GM21737 (cell line): ENCODE data around the gene LARGE1.

Experiments used
- ATAC-seq: cut with Tn5 transposase; IDR thresholded peaks from one replicate; pipeline ENCODE4 v1.9.1; 2021; ENCODE audit warnings: mild to moderate bottlenecking, moderate library complexity; ENCODE audit not compliant: unreplicated experiment

Gene LARGE1

DNA sequence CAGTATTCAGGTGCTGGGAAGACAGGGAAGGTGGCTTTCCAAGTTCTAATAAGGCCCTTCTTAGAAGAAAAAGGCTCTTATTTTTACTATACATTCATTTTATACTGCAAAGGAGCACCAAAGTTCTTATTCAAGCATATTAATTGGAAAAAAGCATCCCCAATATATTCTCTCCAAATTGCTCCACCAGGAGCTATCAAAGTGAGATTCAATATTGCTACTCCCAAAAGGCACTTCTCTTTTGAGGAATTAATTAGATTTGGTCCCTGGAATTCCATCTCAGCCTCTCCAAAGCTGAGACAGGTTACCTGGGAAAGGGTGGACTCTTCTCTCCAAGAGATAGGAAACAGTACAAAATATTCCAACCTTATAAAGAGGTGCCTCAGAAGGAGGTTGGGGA lies 134.1 kb downstream of the LARGE1 start:
- ATAC-seq = no peak

- ATAC-seq = no peak
Observed at GRCh38 chr22:33785283-33785968, 134.8 kb downstream of the LARGE1 start.

- ATAC-seq = no peak
Observed at GRCh38 chr22:33781411-33781810, 138.9 kb downstream of the LARGE1 start.

DNA sequence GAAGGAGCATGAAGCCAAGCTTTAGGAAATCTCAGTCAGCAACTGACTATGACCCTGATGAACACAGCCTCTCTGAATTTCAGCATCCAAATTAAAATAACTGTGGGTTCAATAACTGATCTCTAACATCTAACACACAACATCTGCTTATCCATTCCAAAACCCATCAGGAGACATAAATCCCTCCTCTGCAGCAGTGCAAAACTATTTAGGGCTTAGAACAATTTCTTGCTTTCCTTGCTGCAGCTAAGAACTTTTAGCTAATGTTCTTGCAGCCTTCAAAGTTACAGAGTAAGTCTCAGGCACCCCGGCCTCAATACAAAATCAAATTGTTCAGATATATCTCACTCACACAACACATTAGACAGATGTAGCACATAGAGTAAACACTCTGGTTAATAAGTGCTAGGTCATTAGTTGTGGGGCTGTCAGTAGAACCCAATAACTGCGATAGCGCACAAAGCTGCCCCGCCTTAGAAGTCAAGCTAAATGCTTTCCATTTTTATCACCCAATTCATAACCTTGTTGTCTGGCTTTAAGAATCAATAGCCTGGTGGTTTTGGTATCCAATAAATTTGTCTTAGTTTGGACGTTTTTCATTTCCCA lies 139.6 kb downstream of the LARGE1 start:
- ATAC-seq = no peak

- no peak for ATAC-seq
Observed at GRCh38 chr22:33779243-33779642, 141.0 kb downstream of the LARGE1 start.

DNA sequence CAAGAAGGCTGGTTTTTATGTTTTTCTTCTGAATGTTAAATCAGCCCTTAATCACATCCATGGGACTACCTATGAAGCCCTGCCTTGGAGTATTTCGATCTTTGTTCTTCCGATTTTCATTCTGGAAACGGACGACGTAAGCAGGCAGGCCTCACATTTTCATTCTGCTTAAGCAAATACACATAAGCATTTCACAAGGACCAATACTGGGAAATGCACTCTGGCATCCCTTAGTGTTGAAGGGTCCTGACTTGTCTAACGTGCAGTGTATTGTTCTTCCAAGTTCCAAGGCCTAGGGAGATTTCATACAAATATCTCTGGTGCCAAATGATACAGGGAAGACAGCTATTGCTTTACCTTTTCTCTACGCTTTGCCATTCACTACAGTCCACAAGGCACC lies 143.8 kb downstream of the LARGE1 start:
- ATAC-seq = no peak

GRCh38 chr22:33774781-33775180 lies 145.5 kb downstream of the LARGE1 start:
- ATAC-seq = no peak

- ATAC-seq = no peak
Observed at GRCh38 chr22:33772745-33773144, 147.5 kb downstream of the LARGE1 start.

GRCh38 chr22:33771136-33771535 lies 149.1 kb downstream of the LARGE1 start:
- ATAC-seq = no peak

GRCh38 chr22:33770723-33771122 lies 149.6 kb downstream of the LARGE1 start:
- no peak for ATAC-seq

DNA sequence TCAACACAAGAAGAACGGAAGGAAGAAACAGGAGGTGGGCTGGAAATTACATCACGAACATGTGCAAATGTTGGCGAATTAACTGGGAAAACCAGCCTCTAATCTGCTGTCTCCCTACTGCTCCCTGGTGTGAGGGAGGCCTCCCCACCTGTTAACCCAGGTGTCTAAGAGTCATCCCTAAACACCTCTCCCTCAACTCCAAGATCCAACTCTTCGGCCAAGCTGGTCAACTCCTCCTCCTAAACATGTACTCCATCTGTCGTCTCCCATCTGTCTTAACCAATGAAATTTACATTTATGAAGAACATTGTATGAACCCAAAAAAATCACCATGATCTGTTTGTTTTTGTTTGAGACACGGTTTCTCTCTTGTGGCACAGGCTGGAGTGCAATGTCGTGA lies 154.2 kb downstream of the LARGE1 start:
- ATAC-seq = no peak

DNA sequence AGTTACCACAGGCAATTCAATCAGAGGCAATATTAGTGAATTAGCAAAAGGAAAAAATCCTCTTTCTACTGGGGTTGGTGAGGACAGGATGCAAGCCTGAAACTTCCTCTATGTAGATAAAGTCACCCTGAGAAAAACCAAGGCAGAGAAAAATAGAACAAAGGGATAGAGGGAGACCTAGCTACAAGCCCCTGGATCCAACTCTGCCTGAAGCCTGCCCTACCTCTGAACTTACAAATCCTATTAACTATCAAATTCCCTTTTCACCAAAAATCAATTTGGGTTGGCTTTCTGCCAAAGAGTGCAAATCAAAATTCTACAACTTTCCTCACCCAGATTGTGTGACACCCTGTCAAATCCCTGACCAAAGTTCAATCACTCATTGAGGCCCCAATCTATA lies 161.3 kb downstream of the LARGE1 start:
- ATAC-seq = no peak

DNA sequence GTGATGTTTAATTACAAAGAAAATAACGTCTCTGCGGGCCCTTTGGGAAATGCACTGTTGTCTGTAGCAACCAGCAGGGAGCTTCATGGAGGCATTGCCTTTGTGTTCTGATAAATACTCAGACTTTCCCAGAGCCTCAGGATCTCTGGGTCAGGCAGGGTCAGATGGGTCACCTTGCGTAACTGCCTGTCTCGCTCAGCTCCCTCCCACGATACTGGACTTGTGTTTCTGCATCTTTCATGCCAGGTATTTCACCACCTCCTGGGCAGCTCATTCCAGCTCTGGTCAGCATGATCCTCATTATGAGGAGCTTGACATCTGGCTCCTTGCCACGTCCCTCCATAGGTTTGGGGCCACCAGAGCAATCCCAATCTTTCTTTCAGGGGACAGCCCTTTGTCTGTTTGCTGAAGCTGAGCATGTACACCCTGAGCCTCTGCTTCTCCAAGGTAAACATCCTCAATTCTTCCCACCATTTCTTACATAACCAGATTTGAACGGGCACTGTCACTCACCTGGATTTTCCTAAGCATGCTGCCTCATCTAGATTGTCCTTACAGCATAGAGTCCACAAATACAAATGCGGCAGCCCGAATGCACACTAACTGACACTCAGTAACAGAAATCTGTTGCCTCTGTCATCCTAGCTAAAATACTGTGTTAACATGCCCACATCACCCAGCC lies 162.3 kb downstream of the LARGE1 start:
- ATAC-seq = no peak

- no peak for ATAC-seq
Observed at GRCh38 chr22:33757041-33757801, 163.1 kb downstream of the LARGE1 start.

DNA sequence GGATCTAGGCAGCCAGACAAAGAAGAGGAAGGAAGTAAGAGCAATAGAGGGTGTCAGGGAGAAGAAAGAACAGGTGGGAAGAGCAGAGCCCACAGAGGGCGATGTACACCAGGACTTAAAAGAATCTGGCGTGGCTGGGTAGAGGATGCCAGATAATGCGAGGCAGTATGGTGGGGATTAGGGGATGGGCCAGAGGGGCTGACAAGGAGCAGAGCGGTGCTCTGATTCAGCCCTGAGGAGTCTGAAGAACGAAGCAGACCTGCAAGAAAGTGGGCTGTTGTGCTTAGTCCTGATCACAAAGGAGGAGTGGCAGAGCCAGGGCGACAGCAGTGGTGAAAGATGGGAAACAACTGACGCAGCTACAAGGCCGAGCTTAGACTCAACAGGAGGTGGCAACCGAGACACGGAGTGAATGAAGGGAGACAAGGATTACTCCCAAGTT lies 163.7 kb downstream of the LARGE1 start:
- no peak for ATAC-seq

DNA sequence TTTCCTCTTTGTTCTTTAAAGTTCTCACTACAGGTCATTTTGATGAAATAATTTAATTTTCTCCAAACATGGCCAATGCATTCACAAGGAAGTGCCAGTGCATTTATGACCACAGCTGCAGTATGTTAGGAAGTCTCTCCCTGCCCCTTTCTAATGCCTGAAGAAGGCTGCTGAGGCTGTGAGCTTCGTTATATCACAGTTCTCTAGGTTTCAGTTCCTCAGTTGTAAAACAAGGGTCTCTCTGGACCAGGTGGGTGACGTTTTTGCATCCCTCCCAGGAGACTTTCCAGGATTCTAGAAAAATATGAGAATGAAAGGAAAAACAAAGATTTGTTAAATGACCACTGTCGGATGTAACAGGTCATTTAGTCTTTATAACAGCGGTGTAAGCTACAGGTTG lies 171.6 kb downstream of the LARGE1 start:
- ATAC-seq = no peak

DNA sequence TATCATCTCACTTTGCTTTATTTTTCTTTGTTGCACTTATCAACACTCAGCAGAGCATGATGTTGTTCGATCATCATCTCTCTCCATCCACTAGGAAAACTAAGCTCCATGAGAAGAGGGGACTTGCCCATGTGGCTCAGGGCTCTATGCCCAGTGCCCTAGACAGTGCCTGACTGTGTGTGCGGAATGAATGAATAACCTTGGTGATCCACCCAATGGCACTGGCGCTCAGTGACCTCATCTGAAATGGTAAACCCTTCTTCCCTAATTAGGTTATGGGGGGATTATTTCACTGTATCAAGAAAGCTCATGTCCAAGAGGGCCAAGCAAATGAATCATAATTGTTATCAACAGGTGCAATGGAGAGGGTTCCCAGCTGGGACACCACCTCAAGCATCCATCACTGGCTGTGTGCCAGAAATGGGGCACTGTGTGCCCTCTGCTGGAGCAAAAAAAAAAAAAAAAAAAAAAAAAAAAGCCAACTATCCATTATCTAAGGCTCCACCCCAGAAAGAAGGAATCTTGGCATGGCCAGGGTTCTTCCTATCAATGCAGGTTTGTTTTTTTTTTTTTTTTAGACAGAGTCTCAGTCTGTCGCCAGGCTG lies 172.6 kb downstream of the LARGE1 start:
- no peak for ATAC-seq

DNA sequence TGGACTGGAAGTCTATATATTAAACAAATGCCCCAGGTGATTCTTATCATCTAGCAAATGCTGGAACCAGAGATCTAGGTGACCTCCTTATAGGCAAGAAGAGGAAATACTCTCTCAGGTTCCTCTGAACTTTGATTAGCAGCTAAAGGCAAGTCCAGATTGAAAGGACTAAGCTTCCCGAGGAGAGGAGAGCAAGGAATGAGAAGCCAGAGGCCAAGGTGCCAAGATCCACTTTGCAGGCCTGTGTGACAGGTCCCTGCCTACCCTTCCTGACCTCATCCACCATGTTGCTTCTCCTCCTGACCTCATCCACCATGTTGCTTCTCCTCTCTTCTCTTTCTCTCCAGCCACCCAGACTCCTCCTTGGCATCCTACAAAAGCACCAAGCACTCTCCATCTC lies 173.2 kb downstream of the LARGE1 start:
- no peak for ATAC-seq

GRCh38 chr22:33746501-33746928 lies 173.8 kb downstream of the LARGE1 start:
- ATAC-seq = no peak

GRCh38 chr22:33745501-33745900 lies 174.8 kb downstream of the LARGE1 start:
- ATAC-seq = no peak

DNA sequence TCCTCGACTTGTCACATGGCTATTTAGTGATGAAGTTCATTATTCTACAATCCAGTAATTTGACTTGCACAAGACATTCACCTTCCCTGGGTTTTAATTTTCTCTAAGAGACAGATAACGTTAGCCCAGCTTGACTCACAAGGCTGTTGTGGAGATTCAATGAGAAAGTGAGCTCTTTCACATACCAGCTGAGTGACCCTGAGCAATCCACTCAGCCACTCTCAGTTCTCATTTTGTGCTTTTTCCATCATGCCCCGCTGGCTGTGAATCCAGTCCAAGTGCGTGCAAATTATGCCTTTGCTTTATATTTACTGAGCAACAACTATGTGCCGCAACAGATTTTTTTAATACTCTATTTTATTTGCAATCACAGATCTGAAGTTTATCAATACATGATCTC lies 176.5 kb downstream of the LARGE1 start:
- ATAC-seq = no peak
